Breast epithelium (tissue), 3 donors: Measurements from ENCODE around the gene PCARE.

Experiments used
- CTCF ChIP-seq, 3 donors: fragments of 450-650 bp; IDR thresholded peaks; one replicate each; pipeline ENCODE4 v1.5.1; 2016 to 2017; ENCODE audit warnings: antibody characterized with exemption in 3 of 3, mild to moderate bottlenecking in 3 of 3, moderate library complexity in 3 of 3
- POLR2A ChIP-seq: fragments of 450-650 bp; IDR thresholded peaks from one replicate; pipeline ENCODE4 v1.6.1; 2016; ENCODE audit warnings: antibody characterized with exemption, mild to moderate bottlenecking, moderate library complexity
- POLR2AphosphoS5 ChIP-seq, 3 donors: sonication (generic); formaldehyde crosslinking; IDR thresholded peaks; one replicate each; pipeline ENCODE4 v1.6.1; 2017; ENCODE audit warnings: antibody characterized with exemption in 3 of 3

DNA sequence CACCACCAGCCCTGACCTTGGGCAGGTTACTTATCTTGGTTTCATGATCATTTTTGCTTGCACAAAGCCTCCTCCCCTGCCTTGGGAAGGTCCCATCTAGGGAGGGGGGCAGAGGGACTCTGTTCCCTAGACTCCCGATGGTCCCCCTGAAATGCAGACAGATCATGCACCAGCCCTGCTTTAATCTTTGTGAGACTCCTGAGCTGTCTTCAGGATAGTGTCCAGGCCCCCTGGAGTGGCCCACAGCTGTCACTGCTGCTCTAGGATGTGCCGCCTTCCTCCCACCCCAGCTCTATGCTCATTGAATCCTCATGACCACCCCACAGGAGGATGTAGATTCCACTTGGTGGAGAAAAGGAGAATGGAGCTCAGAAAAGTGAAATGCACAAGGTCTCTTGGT lies 28.0 kb downstream of the PCARE start:
- TF ChIP-seq POLR2A (no peak), POLR2AphosphoS5 (IDR thresholded peaks at IDR 0.05) (no peak), CTCF (IDR thresholded peaks at IDR 0.05) (no peak)
